ENCODE results near the gene CHRNB4.

GRCh38 chr15:78604420-78604819 is 36.6 kb downstream of the CHRNB4 start:
- TF ChIP-seq RARB (CRISPR knock-in tag; IDR thresholded peaks at IDR 0.05) (no peak), SNAI2 (CRISPR knock-in tag; IDR thresholded peaks at IDR 0.05) (no peak), ZNF565 (CRISPR knock-in tag; conservative IDR thresholded peaks at IDR 0.05; ENCODE audit: low read depth) (no peak), ZFP3 (CRISPR knock-in tag; IDR thresholded peaks at IDR 0.05) (no peak), TCF4 (CRISPR knock-in tag; IDR thresholded peaks at IDR 0.05; ENCODE audit: borderline replicate concordance) (no peak), CSDC2 (CRISPR knock-in tag; IDR thresholded peaks at IDR 0.05) (no peak), CREB5 (CRISPR knock-in tag; IDR thresholded peaks at IDR 0.05; ENCODE audit: low read depth) (no peak), ZC3H10 (CRISPR knock-in tag; IDR thresholded peaks at IDR 0.05) (no peak), TOX (CRISPR knock-in tag; IDR thresholded peaks at IDR 0.05; ENCODE audit: borderline replicate concordance) (no peak)
